SK-N-MC (cell line): ENCODE data around the gene PHTF2.

Experiments
- EZH2 ChIP-seq: fragments of 200-600 bp; sonication (generic); IDR thresholded peaks from one replicate; pipeline ENCODE4 v1.6.1; 2017; ENCODE audit warnings: antibody characterized with exemption
- FOXP2 ChIP-seq: optimal IDR thresholded peaks from 2 replicates; pipeline ENCODE3; 2011; ENCODE audit warnings: mild to moderate bottlenecking, moderate library complexity; ENCODE audit not compliant: insufficient read depth; ENCODE audit errors: extremely low read length, control extremely low read depth
- POLR2AphosphoS5 ChIP-seq: IDR thresholded peaks from 2 replicates; pipeline ENCODE4 v1.6.1; 2012; ENCODE audit warnings: mild to moderate bottlenecking, low read depth, low read length, borderline replicate concordance

GRCh38 chr7:77866370-77866769 lies 67.8 kb downstream of the PHTF2 start:
- no peak for TF ChIP-seq EZH2
- no peak for TF ChIP-seq POLR2AphosphoS5
- no peak for TF ChIP-seq FOXP2
